Transverse colon (tissue), 4 donors: Measurements from ENCODE around the gene RFX3. TPM values are rescaled to one million over a fixed set of nuclear protein-coding genes. Genes with fewer than 3 reads are reported as not detected.

ENCODE experiments used
- DNase-seq: peaks from one replicate; pipeline ENCODE4 v3.0.0-alpha.2; 2019
- H3K27ac ChIP-seq, 4 donors: fragments of 200-600 bp; sonication (generic); 2 replicates each; pipeline ENCODE4 v1.5.1; 2016 to 2018; ENCODE audit warnings: inconsistent platforms in 4 of 4
- H3K27me3 ChIP-seq: fragments of 200-600 bp; sonication (generic); 2 replicates; pipeline ENCODE4 v1.5.1; 2017; ENCODE audit warnings: inconsistent platforms
- H3K36me3 ChIP-seq, 4 donors: fragments of 200-600 bp; sonication (generic); 2 replicates each; pipeline ENCODE4 v1.5.1; 2017 to 2019; ENCODE audit warnings: inconsistent platforms in 4 of 4
- H3K4me1 ChIP-seq, 4 donors: fragments of 200-600 bp; sonication (generic); 2 replicates each; pipeline ENCODE4 v1.5.1; 2017 to 2020; ENCODE audit warnings: inconsistent platforms in 4 of 4
- H3K4me3 ChIP-seq, 4 donors: fragments of 200-600 bp; sonication (generic); 1 replicate in 1 of 4; 2 replicates in 3 of 4; pipeline versions ENCODE4 v1.5.1 to v1.6.1; 2017 to 2019; ENCODE audit warnings: inconsistent platforms in 4 of 4
- H3K9me3 ChIP-seq, 2 donors: fragments of 200-600 bp; sonication (generic); 2 replicates each; pipeline ENCODE4 v1.5.1; 2017 to 2019; ENCODE audit warnings: inconsistent platforms in 2 of 2
- CTCF ChIP-seq, 5 experiments: fragments of 200-600 bp in 3 of 5; fragments of 450-650 bp in 2 of 5; sonication (generic) in 3 of 5; IDR thresholded peaks; 1 replicate in 2 of 5; 2 replicates in 3 of 5; pipeline ENCODE4 v1.5.1; 2016 to 2017; ENCODE audit warnings: antibody characterized with exemption in 5 of 5, inconsistent platforms in 3 of 5, mild to moderate bottlenecking in 2 of 5, moderate library complexity in 1 of 5
- EP300 ChIP-seq: sonication (generic); formaldehyde crosslinking; IDR thresholded peaks from one replicate; pipeline ENCODE4 v1.6.1; 2017; ENCODE audit warnings: antibody characterized with exemption, low read depth
- POLR2A ChIP-seq: fragments of 450-650 bp; IDR thresholded peaks from one replicate; pipeline ENCODE4 v1.6.1; 2016; ENCODE audit warnings: antibody characterized with exemption, mild to moderate bottlenecking, moderate library complexity
- POLR2AphosphoS5 ChIP-seq, 3 donors: sonication (generic); formaldehyde crosslinking; IDR thresholded peaks; one replicate each; pipeline ENCODE4 v1.6.1; 2016; ENCODE audit warnings: antibody characterized with exemption in 3 of 3
- WGBS, 2 donors: methylation state at CpG; one replicate each; pipeline ENCODE4 v1.1.5; 2018; ENCODE audit warnings: low coverage in 1 of 2; 5-methylcytosine and 5-hydroxymethylcytosine counted together
- in situ Hi-C, 4 donors: fragments of 200-750 bp; cut with MboI; loops; one replicate each; pipeline versions ENCODE4 v1.15.0 to v1.15.1; 2017; ENCODE audit warnings: low sequenced_read_pairs in 3 of 4, low pct_ligation_motif_present in 1 of 4, low pct_unique_long_range_greater_than_20kb in 1 of 4
- intact Hi-C: fragments of 100-400 bp; cut with DNase I; formaldehyde crosslinking; loops from one replicate; pipeline ENCODE4 v1.15.1; 2023; ENCODE audit warnings: low total_unique reads
- total RNA-seq, 4 donors: library from RNA; depleted of rRNA; stranded (reverse); fragments of >200 nt; gene quantifications; one replicate each; pipeline ENCODE4 v1.1.0, GENCODE V29; 2016

RFX3 gene
- total RNA-seq, 4 donors from 2014 or later, result 3.5 to 21.9 (median 7.1) TPM

- in situ Hi-C loops (no loop called here), intact Hi-C loops (no loop called here)
- Histone ChIP-seq H3K4me1 (no peaks in the 10 kb centered on the region), H3K9me3 (no peaks in the 10 kb centered on the region), H3K36me3 (no peaks in the 10 kb centered on the region), H3K4me3 (no peak overlapping the region), H3K27me3 (no peaks in the 10 kb centered on the region), H3K27ac (no peak overlapping the region)
- TF ChIP-seq POLR2AphosphoS5 (IDR thresholded peaks at IDR 0.05), result no peak
- TF ChIP-seq POLR2A, result no peak
- no peak for TF ChIP-seq EP300
- TF ChIP-seq CTCF (IDR thresholded peaks at IDR 0.05), result no peak
- DNase-seq, result no peak
- WGBS, 2 donors, result 56% methylated on average over 1 of the region's 1 CpG; no CpG with 5 or more reads in 1 of the 2 donors
Observed at GRCh38 chr9:3205421-3206095, 320.2 kb downstream of the RFX3 start.

DNA sequence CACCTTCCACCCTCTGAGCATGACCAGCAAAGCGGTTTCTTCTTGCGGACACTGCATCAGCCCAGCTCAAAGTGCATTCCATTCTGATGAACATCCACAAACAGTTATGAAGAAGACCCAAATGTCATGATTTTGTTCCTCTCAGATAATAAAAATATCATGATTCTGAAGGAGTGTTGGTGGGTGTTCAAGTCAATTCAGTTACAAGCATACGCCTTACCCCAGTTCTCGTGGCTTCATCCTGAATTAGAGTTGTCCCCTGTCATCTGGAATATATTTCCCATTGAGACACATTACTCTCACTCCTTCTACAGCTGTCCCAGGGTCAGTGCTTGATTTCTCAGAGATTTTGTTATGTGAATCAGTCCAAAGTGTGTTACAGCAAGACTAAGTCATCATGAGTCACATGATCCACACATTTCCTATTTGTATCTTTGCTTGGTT is 325.4 kb downstream of the RFX3 start:
- no peaks in the 10 kb centered on the region for H3K9me3 ChIP-seq
- no peak overlapping the region for H3K4me3 ChIP-seq
- no peaks in the 10 kb centered on the region for H3K27me3 ChIP-seq
- TF ChIP-seq POLR2A, result no peak
- no peak for TF ChIP-seq POLR2AphosphoS5 (IDR thresholded peaks at IDR 0.05)
- TF ChIP-seq CTCF (IDR thresholded peaks at IDR 0.05), result no peak
- no peak for TF ChIP-seq EP300
- in situ Hi-C loops (no loop called here), intact Hi-C loops (no loop called here)
- no peaks in the 10 kb centered on the region for H3K4me1 ChIP-seq
- no peaks in the 10 kb centered on the region for H3K36me3 ChIP-seq
- DNase-seq, result no peak
- 85 to 92% methylated on average over 4 of the region's 4 CpGs for WGBS, 2 donors
- H3K27ac ChIP-seq, result no peak overlapping the region

DNA sequence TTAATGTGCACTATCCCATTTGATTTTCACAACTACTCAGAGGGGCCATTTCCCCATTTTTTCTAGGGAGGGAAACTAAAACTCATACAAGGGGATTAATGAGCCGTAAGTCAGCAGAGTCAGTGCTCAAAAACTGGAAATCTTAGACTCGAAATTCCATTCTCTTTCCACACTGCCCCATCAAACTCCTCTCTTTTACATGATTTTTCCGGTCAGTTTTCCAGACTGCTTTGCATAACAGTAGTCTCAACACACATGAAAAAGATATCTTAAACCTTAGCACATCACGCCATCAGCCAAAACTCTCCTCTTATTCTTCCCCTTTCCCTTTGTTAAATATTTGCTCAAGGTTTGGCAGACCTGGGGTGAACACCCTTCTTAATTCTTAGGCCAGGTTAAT is 332.0 kb downstream of the RFX3 start:
- DNase-seq, result no peak
- H3K36me3 ChIP-seq, result no peaks in the 10 kb centered on the region
- 73 to 76% methylated on average over 4 of the region's 4 CpGs for WGBS, 2 donors
- TF ChIP-seq POLR2A, result no peak
- TF ChIP-seq CTCF (IDR thresholded peaks at IDR 0.05), result no peak
- no peak overlapping the region for H3K4me3 ChIP-seq
- no peak overlapping the region for H3K27ac ChIP-seq
- intact Hi-C loops, result no loop called here
- H3K27me3 ChIP-seq, result no peaks in the 10 kb centered on the region
- in situ Hi-C loops, result loop anchor here in 1 of 4 donors (25.0 kb wide), 1 partner anchor 331 kb away; no protein-coding TSS in a partner anchor
- no peaks in the 10 kb centered on the region for H3K4me1 ChIP-seq
- H3K9me3 ChIP-seq, result no peaks in the 10 kb centered on the region

DNA sequence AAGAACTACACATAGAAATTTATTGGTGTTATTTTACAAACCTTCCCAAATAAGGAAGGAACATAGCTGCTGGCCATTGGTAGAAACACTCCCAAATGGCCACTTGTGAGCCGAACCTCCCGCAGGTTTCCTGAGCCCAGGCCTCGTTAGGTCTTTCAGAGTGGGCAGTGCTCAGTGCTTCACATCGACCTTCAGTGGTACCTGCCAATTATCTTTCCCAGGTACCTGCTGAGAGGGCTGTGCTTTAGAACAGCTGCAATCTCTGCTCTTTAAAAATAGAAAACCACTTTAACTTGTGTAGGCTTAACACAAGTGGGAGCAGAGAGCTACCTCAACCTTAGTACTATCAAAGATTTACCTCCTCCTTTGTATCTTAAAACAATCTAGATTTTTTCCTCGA is 334.1 kb downstream of the RFX3 start:
- in situ Hi-C loops, result loop anchor here in 1 of 4 donors (25.0 kb wide), 1 partner anchor 329 kb away; no protein-coding TSS in a partner anchor
- 75 to 84% methylated on average over 4 to 5 of the region's 5 CpGs for WGBS, 2 donors
- no peaks in the 10 kb centered on the region for H3K36me3 ChIP-seq
- H3K4me3 ChIP-seq, result no peak overlapping the region
- no peaks in the 10 kb centered on the region for H3K27me3 ChIP-seq
- no peaks in the 10 kb centered on the region for H3K4me1 ChIP-seq
- no peaks in the 10 kb centered on the region for H3K9me3 ChIP-seq
- no peak overlapping the region for H3K27ac ChIP-seq
- DNase-seq, result no peak
- no peak for TF ChIP-seq EP300
- TF ChIP-seq POLR2AphosphoS5 (IDR thresholded peaks at IDR 0.05), result no peak
- no peak for TF ChIP-seq POLR2A
- intact Hi-C loops, result no loop called here
